Parathyroid adenoma (tissue), 2 donors: ENCODE results near the gene TNFSF15.

ENCODE experiments used
- H2AFZ ChIP-seq: fragments of 300-600 bp; sonication (generic); one replicate; pipeline ENCODE4 v1.7.0; 2017; ENCODE audit warnings: antibody characterized with exemption, mild to moderate bottlenecking
- H3K27ac ChIP-seq: fragments of 300-600 bp; sonication (generic); one replicate; pipeline ENCODE4 v1.7.0; 2017
- H3K27me3 ChIP-seq: fragments of 300-600 bp; sonication (generic); one replicate; pipeline ENCODE4 v1.7.0; 2017; ENCODE audit warnings: low read length; ENCODE audit not compliant: control insufficient read depth, insufficient read depth
- H3K36me3 ChIP-seq: fragments of 300-600 bp; sonication (generic); one replicate; pipeline ENCODE4 v1.7.0; 2017; ENCODE audit warnings: low read length; ENCODE audit not compliant: control insufficient read depth, insufficient read depth
- H3K4me1 ChIP-seq: fragments of 300-600 bp; sonication (generic); one replicate; pipeline ENCODE4 v1.7.0; 2017; ENCODE audit warnings: control low read depth
- H3K4me2 ChIP-seq: fragments of 300-600 bp; sonication (generic); one replicate; pipeline ENCODE4 v1.7.0; 2017; ENCODE audit warnings: low read length
- H3K4me3 ChIP-seq: fragments of 300-600 bp; sonication (generic); one replicate; pipeline ENCODE4 v1.7.0; 2017; ENCODE audit warnings: low read depth, low read length
- H3K79me2 ChIP-seq: fragments of 300-600 bp; sonication (generic); one replicate; pipeline ENCODE4 v1.7.0; 2017; ENCODE audit warnings: control low read depth
- H3K9ac ChIP-seq: fragments of 300-600 bp; sonication (generic); one replicate; pipeline ENCODE4 v1.7.0; 2017; ENCODE audit warnings: mild to moderate bottlenecking
- H3K9me3 ChIP-seq: fragments of 300-600 bp; sonication (generic); one replicate; pipeline ENCODE4 v1.7.0; 2017; ENCODE audit warnings: low read length; ENCODE audit not compliant: control insufficient read depth
- CTCF ChIP-seq: fragments of 300-600 bp; sonication (generic); IDR thresholded peaks from one replicate; pipeline ENCODE4 v1.7.0; 2017; ENCODE audit warnings: antibody characterized with exemption, mild to moderate bottlenecking
- donor health status: primary hyperparathyroidism.

Gene TNFSF15

GRCh38 chr9:114822708-114823107, 16.9 kb upstream of the TNFSF15 start:
- Histone ChIP-seq H3K4me3 (no peak overlapping the region), H3K27me3 (no peaks in the 10 kb centered on the region), H3K9ac (no peak overlapping the region), H3K27ac (no peak overlapping the region), H3K9me3 (no peaks in the 10 kb centered on the region), H3K36me3 (no peaks in the 10 kb centered on the region), H3K4me1 (no peaks in the 10 kb centered on the region), H3K4me2 (no peak overlapping the region), H3K79me2 (no peaks in the 10 kb centered on the region), H2AFZ (no peak overlapping the region)
- TF ChIP-seq CTCF = no peak

- Histone ChIP-seq H3K79me2 (no peaks in the 10 kb centered on the region), H3K4me1 (no peaks in the 10 kb centered on the region), H3K36me3 (no peaks in the 10 kb centered on the region), H3K27ac (no peak overlapping the region), H3K4me3 (no peak overlapping the region), H3K9ac (no peak overlapping the region), H3K4me2 (no peak overlapping the region), H3K27me3 (no peaks in the 10 kb centered on the region), H3K9me3 (no peaks in the 10 kb centered on the region), H2AFZ (no peak overlapping the region)
- TF ChIP-seq CTCF = no peak
These were observed 15.1 kb upstream of the TNFSF15 start for GRCh38 chr9:114820776-114821501.

- Histone ChIP-seq H3K9ac (no peak overlapping the region), H3K27me3 (no peaks in the 10 kb centered on the region), H3K79me2 (no peaks in the 10 kb centered on the region), H3K27ac (no peak overlapping the region), H2AFZ (no peak overlapping the region), H3K36me3 (no peaks in the 10 kb centered on the region), H3K9me3 (no peaks in the 10 kb centered on the region), H3K4me2 (no peak overlapping the region), H3K4me1 (no peaks in the 10 kb centered on the region), H3K4me3 (no peak overlapping the region)
- TF ChIP-seq CTCF = no peak
These were observed 12.3 kb upstream of the TNFSF15 start for GRCh38 chr9:114818178-114818577.

GRCh38 chr9:114813717-114814418, 8.0 kb upstream of the TNFSF15 start:
- H3K79me2 ChIP-seq = no peaks in the 10 kb centered on the region

More at GRCh38 chr9:114813717-114814418, 8.0 kb upstream of the TNFSF15 start:
- no peak overlapping the region for H3K27ac ChIP-seq
- H2AFZ ChIP-seq = no peak overlapping the region
- H3K4me3 ChIP-seq = no peak overlapping the region
- no peaks in the 10 kb centered on the region for H3K9me3 ChIP-seq
- H3K27me3 ChIP-seq = no peaks in the 10 kb centered on the region
- no peak for TF ChIP-seq CTCF
- H3K4me2 ChIP-seq = no peak overlapping the region
- H3K9ac ChIP-seq = no peak overlapping the region
- no peaks in the 10 kb centered on the region for H3K36me3 ChIP-seq
- H3K4me1 ChIP-seq = peaks cover 3% of the 10 kb centered on the region
